Breast epithelium (tissue), 4 donors: ENCODE measurements around the gene C1QB. TPM values are rescaled to one million over a fixed set of nuclear protein-coding genes. Genes with fewer than 3 reads are reported as not detected.

Experiments
- DNase-seq, 2 donors: peaks; one replicate each; pipeline ENCODE4 v3.0.0-alpha.2; 2019; ENCODE audit warnings: low spot score in 2 of 2
- H3K27ac ChIP-seq, 2 donors: fragments of 200-600 bp; sonication (generic) in 1 of 2; one replicate each; pipeline ENCODE4 v1.5.1; 2016 to 2019; ENCODE audit warnings: mild to moderate bottlenecking in 1 of 2
- H3K27me3 ChIP-seq, 2 donors: fragments of 200-600 bp; sonication (generic) in 1 of 2; one replicate each; pipeline versions ENCODE4 v1.5.1 to v1.6.0; 2017 to 2019; ENCODE audit warnings: control low read depth in 1 of 2, mild to moderate bottlenecking in 1 of 2
- H3K36me3 ChIP-seq: fragments of 200-600 bp; one replicate; pipeline ENCODE4 v1.5.1; 2019
- H3K4me1 ChIP-seq, 2 donors: fragments of 200-600 bp; sonication (generic); one replicate each; pipeline ENCODE4 v1.5.1; 2016 to 2019; ENCODE audit warnings: control low read depth in 1 of 2
- H3K4me3 ChIP-seq, 3 donors: fragments of 200-600 bp; sonication (generic); 1 replicate in 2 of 3; 2 replicates in 1 of 3; pipeline ENCODE4 v1.5.1; 2016 to 2019; ENCODE audit warnings: mild to moderate bottlenecking in 3 of 3, moderate library complexity in 2 of 3
- H3K9me3 ChIP-seq, 2 donors: fragments of 200-600 bp; sonication (generic) in 1 of 2; one replicate each; pipeline ENCODE4 v1.5.1; 2016 to 2019; ENCODE audit warnings: control low read depth in 1 of 2
- CTCF ChIP-seq, 3 donors: fragments of 450-650 bp; IDR thresholded peaks; one replicate each; pipeline ENCODE4 v1.5.1; 2016 to 2017; ENCODE audit warnings: antibody characterized with exemption in 3 of 3, mild to moderate bottlenecking in 3 of 3, moderate library complexity in 3 of 3
- POLR2A ChIP-seq: fragments of 450-650 bp; IDR thresholded peaks from one replicate; pipeline ENCODE4 v1.6.1; 2016; ENCODE audit warnings: antibody characterized with exemption, mild to moderate bottlenecking, moderate library complexity
- POLR2AphosphoS5 ChIP-seq, 3 donors: sonication (generic); formaldehyde crosslinking; IDR thresholded peaks; one replicate each; pipeline ENCODE4 v1.6.1; 2017; ENCODE audit warnings: antibody characterized with exemption in 3 of 3
- intact Hi-C: fragments of 100-400 bp; cut with DNase I; formaldehyde crosslinking; loops from one replicate; pipeline ENCODE4 v1.15.1; 2023; ENCODE audit warnings: low total_unique reads
- total RNA-seq, 3 donors: library from RNA; depleted of rRNA; stranded (reverse); fragments of >200 nt; gene quantifications; one replicate each; pipeline ENCODE4 v1.1.0, GENCODE V29; 2016

Gene C1QB
- total RNA-seq: 100 to 1,000 TPM; 172 to 706 (median 330) TPM

- Histone ChIP-seq H3K9me3 (no peaks in the 10 kb centered on the region), H3K27ac (no peak within 1 kb of the TSS), H3K4me1 (no peaks in the 10 kb centered on the region), H3K36me3 (no peaks in the 10 kb centered on the region), H3K27me3 (peaks cover 0 to 3% of the 10 kb centered on the region in 2 donors), H3K4me3 (peak within 1 kb of the TSS; percentile 18 to 40 (median 27))
- intact Hi-C loops: loop anchor here (5.0 kb wide), 1 partner anchor 734 kb away; no protein-coding TSS in a partner anchor
- DNase-seq: peak in 1 of 2 donors; percentile 43
- TF ChIP-seq POLR2AphosphoS5 (IDR thresholded peaks at IDR 0.05): peak in 2 of 3 donors; percentile 12 to 25
- no peak for TF ChIP-seq POLR2A
- no peak for TF ChIP-seq CTCF (IDR thresholded peaks at IDR 0.05)
Observed at GRCh38 chr1:22652881-22653316, at the start of gene C1QB. TSS of gene C1QB (plus strand) at chr1:22653236. CDS start at chr1:22659463, 6,227 bp downstream.

GRCh38 chr1:22606161-22606560 lies 46.9 kb upstream of the C1QB start:
- intact Hi-C loops: no loop called here
- no peak overlapping the region for H3K4me3 ChIP-seq
- no peak overlapping the region for H3K27ac ChIP-seq
- H3K36me3 ChIP-seq: no peaks in the 10 kb centered on the region
- no peak for TF ChIP-seq CTCF (IDR thresholded peaks at IDR 0.05)
- no peak for TF ChIP-seq POLR2AphosphoS5 (IDR thresholded peaks at IDR 0.05)
- TF ChIP-seq POLR2A: no peak
- no peaks in the 10 kb centered on the region for H3K4me1 ChIP-seq
- no peaks in the 10 kb centered on the region for H3K9me3 ChIP-seq
- peaks cover 0 to 74% of the 10 kb centered on the region in 2 donors for H3K27me3 ChIP-seq
- DNase-seq: no peak

- TF ChIP-seq CTCF (IDR thresholded peaks at IDR 0.05) (no peak), POLR2A (no peak), POLR2AphosphoS5 (IDR thresholded peaks at IDR 0.05) (no peak)
- Histone ChIP-seq H3K36me3 (no peaks in the 10 kb centered on the region), H3K27ac (no peak overlapping the region), H3K4me3 (no peak overlapping the region), H3K27me3 (peaks cover 0 to 73% of the 10 kb centered on the region in 2 donors), H3K4me1 (no peaks in the 10 kb centered on the region), H3K9me3 (no peaks in the 10 kb centered on the region)
- DNase-seq: no peak
- intact Hi-C loops: no loop called here
Observed at GRCh38 chr1:22607154-22607553, 45.9 kb upstream of the C1QB start.

- no peaks in the 10 kb centered on the region for H3K4me1 ChIP-seq
- intact Hi-C loops: no loop called here
- H3K27ac ChIP-seq: no peak overlapping the region
- DNase-seq: no peak
- H3K4me3 ChIP-seq: no peak overlapping the region
- H3K36me3 ChIP-seq: no peaks in the 10 kb centered on the region
- TF ChIP-seq CTCF (IDR thresholded peaks at IDR 0.05) (no peak), POLR2AphosphoS5 (IDR thresholded peaks at IDR 0.05) (no peak), POLR2A (no peak)
- H3K9me3 ChIP-seq: no peaks in the 10 kb centered on the region
- H3K27me3 ChIP-seq: peaks cover 0 to 70% of the 10 kb centered on the region in 2 donors
Observed at GRCh38 chr1:22608361-22608760, 44.7 kb upstream of the C1QB start.

- no peaks in the 10 kb centered on the region for H3K36me3 ChIP-seq
- H3K9me3 ChIP-seq: no peaks in the 10 kb centered on the region
- H3K4me1 ChIP-seq: no peaks in the 10 kb centered on the region
- intact Hi-C loops: no loop called here
- TF ChIP-seq POLR2A (no peak), CTCF (IDR thresholded peaks at IDR 0.05) (no peak), POLR2AphosphoS5 (IDR thresholded peaks at IDR 0.05) (no peak)
- DNase-seq: no peak
- H3K27me3 ChIP-seq: peaks cover 0 to 70% of the 10 kb centered on the region in 2 donors
- H3K4me3 ChIP-seq: no peak overlapping the region
- H3K27ac ChIP-seq: no peak overlapping the region
Observed at GRCh38 chr1:22609291-22609690, 43.7 kb upstream of the C1QB start.
